ENCODE data around the gene PLEK2.

GRCh38 chr14:67426161-67426560 lies 14.2 kb upstream of the PLEK2 start:
- no peak for TF ChIP-seq POLR2A (IDR thresholded peaks at IDR 0.05; ENCODE audit: low read length)
- TF ChIP-seq GATA1 (IDR thresholded peaks at IDR 0.05; ENCODE audit: low read depth, low read length), result no peak
